Stimulated activated CD4-positive, alpha-beta T cell treated with anti-CD3 and anti-CD28 coated beads, Interleukin-15, amount 100 ng/mL, for 24 hours (primary cell): ENCODE measurements around the gene COL18A1.

Experiments
- DNase-seq: peaks from one replicate; pipeline ENCODE4 v3.0.0-alpha.2; 2020

Gene COL18A1

DNA sequence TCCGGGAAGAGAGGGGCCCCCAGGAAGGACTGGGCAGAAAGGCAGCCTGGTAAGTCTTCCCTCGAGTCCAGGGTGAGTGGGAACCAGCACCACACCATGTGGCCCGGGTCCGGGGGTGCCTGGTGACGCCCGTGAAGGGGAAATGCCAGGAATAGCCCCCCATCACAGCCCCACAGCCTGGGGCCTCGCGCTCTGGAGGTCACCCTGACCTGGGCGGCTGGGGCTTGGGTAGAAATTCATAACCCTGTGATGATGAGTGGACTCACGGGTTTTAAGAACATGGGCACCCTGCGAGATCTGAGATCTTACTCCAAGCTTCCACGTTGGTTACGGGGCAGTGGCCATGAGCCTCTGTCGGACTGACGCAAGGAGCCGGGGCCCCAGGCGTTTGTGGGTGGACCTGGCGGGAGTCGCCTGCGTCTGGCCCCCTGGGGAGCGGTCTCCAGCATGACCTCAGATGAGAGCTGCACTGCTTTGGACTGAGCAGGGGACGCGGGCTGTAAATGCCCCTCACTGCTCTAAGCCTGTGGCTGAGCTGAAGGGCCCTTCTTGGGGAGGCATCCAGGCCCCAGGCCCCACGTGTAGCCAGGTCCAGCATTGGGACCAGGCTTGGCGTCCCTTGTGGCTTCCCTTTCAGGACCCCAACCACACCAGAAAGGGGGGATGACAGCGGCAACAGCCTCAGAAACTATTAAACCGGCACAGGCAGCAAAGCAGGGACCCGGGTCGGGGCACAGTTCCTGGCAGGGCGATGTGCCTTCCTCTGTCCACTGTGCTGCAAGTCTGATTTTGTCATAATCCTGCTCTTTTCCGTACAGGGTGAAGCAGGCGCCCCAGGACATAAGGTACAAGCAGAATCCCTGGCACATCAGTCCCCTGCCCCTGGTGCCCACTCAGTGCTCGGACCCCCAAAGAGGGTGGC lies 77.3 kb downstream of the COL18A1 start:
- DNase-seq, result no peak

DNA sequence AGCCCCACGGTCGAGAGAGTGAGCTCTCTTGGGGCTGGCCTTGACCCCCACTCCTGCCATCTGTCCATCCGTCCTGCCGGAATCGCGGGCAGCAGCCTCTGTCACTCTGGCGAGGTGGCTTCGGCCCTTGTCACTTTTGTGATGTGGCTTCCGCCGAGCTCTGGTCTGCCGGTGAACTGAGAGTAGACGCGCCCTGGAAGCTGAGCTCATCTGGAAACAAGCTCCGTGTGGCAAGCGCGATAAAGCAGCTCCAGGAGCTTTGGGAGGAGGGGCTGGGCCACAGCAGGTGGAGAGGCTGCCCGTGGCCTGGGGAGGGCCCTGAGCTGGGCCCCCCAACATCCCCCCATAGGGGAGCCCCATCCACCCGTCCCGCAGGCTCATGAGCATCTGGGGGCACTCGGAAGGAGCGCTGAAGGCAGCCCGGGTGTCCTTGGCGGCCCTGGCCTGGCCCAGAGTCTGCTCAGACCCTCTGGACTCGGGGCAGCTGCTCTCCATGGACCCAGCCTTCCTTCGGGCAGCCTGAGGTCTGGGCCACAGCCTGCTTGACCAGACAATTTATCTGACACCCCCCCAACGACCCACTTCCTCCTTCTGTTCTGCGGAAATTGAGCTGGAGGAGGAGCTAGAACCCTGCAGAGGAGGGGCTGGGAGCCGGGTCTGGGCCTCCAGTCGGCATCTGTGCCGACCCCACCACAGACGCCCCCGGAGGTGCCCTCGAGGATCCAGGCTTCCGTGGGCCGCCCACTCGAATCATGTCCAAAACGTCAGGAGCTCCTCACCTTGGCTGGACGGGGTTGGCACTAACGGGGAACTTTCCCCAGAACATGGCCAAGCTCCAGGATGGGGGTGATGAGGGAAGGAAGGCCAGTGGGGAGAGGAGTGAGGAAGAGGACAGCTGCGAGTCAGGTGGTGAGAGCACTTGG lies 78.2 kb downstream of the COL18A1 start:
- peak; percentile 71 for DNase-seq

DNA sequence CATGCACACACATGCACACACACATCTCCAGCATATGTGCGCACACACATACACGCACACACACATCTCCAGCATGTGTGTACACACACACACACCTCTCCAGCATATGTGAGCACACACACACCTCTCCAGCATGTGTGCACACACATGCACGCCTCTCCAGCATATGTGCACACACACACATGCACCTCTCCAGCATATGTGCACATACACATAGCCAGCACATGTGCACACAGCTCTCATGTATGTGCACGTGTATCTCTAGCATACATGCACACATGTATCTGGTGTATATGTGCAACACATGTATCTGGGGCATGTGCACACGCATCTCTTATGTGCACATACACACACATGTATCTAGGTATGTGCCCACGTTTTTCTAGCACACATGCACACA lies 79.4 kb downstream of the COL18A1 start:
- DNase-seq, result no peak

DNA sequence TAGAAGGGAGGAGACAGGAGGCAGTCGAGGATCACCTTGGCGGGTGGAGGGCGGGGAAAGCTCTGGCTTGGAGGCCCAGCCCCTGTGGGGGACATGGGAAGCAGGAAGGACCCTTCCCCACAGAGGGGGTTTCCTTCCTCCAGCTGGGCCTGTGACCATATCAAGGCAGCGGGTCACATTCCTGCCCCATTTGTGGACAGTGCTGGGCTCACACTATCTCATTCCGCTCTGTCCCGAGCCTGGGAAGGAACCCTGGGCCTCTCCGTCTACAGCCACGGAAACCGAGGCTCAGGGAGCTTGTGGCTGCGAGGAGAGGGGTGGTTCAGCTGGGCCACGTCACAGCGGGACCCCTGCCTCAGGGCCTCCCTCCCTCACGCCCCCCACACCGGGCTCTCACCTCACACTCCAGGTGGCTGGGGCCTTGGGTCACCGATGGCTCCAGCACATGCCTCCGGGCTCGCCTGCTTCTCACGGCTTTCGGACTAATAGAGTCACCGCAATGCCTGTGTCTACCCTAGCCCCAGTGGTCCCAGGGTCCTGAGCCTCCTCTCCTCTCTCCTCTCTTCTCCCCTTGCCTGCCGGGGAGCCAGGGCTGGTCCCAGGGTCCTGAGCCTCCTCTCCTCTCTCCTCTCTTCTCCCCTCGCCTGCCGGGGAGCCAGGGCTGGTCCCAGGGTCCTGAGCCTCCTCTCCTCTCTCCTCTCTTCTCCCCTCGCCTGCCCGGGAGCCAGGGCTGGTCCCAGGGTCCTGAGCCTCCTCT lies 80.9 kb downstream of the COL18A1 start:
- no peak for DNase-seq

DNA sequence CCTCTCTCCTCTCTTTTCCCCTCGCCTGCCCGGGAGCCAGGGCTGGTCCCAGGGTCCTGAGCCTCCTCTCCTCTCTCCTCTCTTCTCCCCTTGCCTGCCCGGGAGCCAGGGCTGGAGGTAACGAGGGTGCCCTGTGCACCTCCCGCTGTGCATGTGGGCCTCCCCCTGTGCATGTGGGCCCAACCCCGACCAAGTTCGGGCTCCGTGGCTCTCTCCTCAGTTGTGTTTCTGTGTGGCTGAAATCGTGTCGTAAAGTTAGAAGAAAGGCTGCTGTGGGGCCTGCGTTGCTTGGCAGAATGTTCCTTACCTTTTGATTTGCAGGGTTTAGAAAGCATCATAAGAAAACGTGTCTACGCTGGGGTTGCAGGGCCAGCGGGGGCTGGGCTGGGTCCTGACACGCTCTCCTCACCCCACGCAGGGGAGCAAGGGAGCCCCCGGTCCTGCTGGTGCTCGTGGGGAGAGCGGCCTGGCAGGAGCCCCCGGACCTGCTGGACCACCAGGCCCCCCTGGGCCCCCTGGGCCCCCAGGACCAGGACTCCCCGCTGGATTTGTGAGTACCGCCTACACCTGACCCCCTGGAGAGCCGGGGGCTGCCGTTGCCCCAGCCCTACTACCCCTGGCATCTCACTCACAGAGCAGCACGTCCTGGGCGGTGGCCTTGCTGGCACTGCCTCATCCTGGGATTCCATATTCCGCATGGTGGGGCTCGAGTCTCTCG lies 81.6 kb downstream of the COL18A1 start:
- no peak for DNase-seq

DNA sequence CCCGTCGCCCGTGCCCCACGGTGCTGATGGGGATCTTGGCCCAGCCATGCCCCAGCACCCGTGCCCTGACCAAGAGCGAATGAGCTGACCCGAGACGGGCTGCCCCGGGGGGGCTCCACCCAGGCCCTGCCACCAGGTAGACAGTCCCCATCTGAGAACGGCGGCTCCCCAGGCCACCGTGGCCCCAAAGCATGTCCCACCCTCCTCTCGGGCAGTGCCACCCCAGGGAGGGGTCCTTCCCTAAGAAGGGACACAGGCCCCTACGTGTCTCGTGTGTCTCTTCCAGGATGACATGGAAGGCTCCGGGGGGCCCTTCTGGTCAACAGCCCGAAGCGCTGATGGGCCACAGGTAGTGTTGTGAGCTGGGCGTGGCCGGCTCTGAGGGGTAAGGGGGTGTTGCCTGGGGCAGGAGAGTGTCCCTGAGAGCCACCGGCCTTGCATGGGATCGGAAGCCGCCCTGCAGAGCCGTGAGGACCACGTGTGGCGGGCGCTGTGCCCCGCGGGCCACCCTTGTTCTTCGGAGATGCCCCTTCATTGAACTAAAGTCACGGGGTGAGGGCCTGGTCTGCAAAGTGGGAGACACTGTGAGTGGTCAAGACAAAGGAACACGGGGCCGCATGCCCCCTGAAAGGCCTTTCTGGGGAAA lies 82.3 kb downstream of the COL18A1 start:
- no peak for DNase-seq

DNA sequence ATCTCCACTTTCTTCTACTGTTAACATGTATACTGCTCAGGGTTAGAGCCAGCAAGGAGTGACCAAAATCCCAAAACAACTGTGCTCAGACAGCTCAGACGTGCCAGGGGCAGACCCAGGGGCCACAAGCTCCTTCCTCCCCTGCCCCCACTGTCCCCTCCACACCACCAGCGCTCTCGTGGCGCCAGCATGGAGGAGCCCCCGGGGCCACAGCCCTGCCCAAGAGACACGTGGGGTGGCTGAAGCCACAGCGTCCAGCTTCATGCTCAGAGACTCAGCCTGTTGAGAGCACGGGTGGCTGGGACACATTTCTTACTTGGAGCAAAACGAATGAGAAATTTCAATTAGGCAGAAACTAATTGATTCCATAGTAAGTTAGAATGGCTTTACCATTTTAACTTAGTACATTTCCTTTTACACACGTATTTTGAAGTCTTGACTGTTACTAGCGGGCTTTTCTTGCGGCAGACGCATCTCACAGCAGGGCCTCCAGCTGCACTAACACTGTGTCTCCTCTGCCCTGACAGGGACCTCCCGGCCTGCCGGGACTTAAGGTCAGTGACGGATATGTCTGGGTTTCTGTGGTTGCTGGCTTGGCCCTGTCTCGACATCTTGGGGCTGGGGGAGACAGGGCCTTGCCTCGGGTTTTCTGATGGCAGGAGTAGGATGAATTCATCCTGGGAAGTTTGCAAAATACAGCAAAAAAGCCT lies 83.1 kb downstream of the COL18A1 start:
- DNase-seq, result no peak

DNA sequence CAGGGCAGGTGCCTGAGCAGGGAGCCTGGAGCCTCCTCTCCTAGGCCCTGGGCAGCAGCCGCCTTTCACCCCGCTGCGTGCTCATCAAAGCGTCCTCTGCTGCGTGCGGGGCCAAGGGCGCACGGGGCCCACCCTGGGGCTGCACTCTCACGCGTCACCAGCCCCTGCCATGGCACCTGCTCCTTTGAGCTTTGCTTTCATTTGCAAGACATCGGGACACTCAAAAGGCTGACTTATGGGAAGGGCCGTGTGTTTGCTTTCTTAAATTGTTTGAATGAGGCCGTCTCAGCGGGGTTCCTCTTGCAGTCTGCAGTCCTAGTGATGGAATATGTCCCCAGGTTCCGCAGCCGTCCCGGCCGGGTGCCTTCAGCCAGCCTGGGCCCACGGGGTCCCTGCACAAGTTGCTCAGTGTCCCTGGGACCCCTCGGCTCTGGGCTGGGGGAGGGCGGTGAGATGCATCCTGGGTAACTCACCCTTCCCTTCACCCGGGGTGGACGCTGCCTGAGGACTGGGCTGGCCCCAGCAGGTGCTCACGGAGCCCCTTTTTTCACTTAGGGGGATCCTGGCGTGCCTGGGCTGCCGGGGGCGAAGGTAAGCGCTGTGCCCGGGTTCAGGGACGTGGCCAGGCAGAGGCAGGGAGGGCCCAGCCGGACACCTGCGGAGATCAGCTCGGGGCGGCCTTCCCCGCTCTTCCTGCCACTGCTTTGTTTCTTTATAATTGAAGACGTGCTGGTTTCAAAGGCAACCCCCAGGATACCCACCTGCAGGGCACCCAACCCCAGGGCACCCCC lies 84.2 kb downstream of the COL18A1 start:
- no peak for DNase-seq

DNA sequence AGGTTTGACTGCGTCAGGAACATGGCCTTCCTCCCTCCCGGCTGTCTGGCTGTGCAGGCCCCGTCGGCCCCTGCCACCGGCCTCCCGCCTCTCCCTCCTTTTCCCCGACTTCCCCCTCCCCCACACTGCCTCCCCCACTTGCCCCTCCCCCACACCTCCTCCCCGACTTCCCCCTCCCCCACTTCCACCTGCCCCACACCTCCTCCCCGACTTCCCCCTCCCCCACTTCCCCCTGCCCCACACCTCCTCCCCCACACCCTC lies 84.7 kb downstream of the COL18A1 start:
- DNase-seq, result no peak

DNA sequence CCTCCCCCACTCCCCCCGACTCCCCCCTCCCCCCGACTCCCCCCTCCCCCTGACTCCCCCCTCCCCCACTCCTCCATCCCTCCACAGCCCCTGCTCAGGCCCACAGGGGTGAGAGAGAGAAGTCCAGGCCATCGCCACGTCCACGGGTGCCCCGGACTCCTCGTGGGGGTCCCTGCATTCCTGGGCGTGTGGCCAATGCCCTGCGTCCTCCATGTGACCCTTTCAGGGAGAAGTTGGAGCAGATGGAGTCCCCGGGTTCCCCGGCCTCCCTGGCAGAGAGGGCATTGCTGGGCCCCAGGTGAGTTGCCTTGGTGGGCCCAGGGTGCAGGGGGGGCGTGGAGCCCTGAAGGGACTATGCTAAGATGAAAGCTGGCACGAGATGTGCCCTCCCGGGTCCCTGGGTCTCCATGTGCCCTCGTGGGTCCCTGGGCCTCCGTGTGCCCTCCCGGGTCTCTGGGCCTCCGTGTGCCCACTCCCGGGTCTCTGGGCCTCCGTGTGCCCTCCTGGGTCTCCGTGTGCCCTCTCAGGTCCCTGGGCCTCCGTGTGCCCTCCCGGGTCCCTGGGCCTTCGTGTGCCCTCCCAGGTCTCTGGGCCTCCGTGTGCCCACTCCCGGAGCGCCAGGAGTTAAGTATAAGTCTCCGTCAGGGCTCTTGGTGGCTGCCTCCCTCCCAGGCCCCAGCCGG lies 85.2 kb downstream of the COL18A1 start:
- no peak for DNase-seq

DNA sequence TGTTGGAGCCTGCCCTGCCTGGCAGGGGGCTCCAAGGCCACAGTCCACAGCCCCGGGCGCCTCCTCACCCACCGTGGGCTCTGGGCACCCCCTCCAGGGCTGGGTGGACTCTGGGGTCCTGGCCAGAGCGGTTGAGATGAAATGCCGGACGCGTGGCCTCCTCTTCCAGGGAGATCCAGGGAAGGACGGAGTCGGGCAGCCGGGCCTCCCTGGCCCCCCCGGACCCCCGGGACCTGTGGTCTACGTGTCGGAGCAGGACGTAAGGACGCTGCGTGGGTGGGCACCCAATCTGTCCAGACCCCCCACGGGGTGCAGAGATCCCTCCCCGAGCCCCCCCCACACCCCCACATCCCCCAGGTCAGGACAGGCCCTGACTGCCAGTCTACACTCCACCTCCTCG lies 86.1 kb downstream of the COL18A1 start:
- DNase-seq, result no peak

DNA sequence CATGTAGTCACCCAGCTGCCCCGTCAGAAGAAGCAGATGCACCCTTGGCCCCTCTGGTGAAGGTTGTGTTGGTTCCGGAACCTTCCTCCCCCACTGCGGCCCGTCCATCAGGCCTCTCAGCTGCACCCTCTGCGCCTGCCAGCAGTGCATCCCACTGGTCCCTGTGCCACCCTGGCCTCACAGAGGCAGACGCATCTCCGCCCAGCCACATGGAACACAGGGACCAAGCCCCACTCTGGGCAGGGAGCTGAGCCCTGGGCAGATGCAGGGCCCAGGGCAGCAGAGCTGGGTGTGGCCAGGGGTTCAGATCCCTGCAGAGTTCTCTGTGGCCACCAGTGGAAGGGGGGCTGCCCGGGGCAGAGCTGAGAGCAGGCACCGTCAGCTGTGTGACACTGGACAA lies 86.7 kb downstream of the COL18A1 start:
- DNase-seq, result no peak

DNA sequence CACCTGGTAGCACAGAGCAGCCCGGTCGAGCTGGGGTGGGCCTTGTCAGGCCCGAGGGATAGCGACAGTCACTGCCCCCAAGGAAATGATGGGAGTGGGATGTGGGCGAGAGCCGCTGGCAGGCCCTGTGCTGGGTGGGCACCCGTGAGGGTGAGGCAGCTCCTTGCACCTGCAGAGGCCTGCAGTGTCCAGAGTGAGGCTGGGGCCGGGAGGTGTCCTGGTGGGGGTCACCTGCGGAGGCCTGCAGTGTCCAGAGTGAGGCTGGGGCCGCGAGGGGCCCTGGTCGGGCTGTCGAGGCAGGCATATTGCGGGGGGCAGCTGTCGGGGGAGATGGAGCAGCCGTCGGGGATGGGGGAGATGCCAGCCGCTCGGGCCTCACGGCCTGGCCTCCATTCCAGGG lies 87.8 kb downstream of the COL18A1 start:
- DNase-seq, result no peak

DNA sequence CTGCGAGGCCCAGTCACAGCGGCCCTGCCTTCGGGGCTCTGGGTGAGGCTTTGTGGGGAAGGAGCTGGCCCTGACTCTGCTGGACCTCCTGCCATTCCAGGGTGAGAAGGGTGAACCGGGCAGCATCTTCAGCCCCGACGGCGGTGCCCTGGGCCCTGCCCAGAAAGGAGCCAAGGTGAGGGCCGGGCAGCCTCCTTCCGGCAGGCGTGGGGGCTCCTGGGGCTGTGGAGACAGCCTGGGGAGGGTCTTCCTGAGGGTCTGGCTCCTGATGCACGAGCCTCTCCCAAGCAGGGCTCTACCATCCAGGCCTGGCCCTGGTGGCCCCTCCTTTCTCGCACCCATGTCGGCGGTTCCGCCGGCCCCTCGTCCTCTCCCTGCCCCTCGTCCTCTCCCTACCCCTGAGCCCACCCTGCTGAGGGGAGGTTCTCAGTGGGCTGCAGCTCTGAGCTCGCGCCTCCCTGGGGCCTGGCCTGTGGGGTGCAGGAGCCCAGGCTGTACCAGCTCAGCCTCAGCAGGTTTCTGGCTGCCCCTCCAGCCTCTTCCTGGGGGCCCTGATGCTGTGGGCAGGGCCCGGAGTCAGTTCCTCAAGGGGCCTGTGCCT lies 88.5 kb downstream of the COL18A1 start:
- DNase-seq, result no peak

DNA sequence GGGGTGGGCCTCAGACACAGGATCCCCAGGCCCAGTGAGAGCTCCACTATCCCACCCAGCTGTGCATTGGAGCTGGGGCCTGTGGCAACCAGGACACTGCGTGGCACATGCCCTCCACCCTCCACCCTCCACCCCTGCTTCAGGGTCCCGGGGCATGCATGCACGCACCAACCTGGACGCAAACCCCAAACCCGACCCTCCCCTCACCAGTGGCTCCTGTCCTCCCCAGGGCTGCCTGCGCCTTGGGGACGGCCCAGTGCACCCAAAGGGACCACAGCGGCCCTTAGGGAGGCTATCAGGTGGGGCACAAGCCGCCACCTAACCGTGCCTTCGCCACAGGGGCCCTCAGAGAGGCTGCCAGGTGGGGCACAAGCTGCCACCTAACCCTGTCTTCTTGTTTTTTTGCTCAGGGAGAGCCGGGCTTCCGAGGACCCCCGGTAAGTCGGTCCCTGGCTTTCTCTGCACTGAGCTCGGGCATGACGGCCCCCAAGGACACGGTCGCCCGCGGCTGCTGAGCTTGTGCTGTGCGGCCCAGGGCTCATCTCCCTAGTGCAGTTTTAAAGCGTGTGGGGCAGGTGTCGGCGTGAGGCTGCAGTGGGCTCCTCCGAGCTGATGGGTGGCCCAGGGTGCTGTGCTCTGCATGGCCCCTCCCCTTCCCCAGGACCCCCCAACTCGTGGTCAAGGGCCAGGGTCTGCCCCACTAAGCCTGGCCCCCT lies 89.3 kb downstream of the COL18A1 start:
- DNase-seq, result no peak

DNA sequence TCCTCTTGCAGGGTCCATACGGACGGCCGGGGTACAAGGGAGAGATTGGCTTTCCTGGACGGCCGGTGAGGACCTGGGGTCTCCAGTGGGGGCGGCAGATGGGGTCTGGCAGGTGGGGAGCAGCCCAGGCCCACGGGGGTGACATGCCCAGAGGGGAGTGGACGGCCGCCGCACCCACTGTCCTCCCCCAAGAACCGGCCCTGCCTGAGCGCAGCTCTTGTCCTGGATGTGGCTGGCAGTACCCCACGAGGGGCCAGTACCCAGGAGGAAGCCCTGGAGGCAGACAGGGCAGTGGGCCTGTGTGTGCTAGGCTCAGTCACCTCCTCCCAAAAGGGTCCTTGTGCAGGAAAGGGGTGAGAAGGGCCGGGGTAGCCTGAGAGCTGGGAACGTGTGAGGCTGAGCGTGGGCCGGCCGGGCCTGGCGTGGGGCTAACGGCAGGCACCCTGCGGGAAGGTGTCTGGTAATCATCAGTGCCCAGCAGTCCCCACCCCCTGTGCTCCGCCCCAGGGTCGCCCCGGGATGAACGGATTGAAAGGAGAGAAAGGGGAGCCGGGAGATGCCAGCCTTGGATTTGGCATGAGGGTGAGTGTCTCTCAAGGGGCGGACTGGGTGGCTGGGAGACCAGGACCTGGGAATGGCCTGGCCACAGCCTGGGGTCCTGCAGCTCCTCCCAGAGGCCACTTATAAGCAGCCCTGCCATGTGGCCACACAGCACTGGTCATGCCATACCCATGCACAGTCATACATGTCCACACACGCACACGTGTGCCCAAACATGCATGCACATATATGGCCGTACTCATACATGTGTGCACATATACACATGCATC lies 90.1 kb downstream of the COL18A1 start:
- no peak for DNase-seq

DNA sequence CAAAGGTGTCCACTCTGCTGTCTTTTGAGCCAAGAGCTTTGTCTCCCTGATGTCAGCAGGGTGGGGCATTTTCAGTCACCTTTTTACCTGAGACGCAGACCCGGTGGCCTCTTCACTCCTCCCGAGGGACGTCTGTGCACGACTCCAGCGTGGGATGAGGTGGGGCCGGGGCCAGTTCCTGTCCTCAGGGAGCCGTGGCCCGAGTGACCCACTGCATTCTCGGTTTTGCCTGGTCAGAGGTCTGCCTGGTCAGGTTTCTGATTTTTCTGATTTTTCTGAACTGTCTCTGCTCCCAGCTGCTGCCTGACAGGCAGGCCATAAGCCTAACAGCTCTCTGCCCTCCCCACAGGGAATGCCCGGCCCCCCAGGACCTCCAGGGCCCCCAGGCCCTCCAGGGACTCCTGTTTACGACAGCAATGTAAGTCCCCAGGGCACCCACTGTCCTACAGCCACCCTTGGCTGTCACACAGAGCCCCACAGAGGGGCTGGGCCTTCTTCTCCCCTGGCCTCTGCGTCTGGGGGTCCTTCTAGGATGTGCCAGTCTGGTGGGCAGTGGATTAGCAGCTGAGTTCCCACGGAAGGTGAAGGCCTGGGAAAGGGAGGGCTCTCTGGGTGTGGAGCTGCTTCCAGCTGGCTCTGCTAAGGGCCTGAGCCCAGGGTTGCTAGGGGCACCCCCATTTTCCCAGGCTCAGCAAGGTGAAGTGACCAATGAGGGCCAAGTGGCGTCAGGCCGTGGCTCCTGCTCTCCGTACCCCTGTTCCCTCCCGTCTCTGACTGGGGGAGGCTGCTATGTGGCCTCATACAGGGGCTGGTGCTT lies 91.4 kb downstream of the COL18A1 start:
- no peak for DNase-seq
